Uterus (tissue), 4 donors: ENCODE data around the gene TMPRSS4. TPM values are rescaled to one million over a fixed set of nuclear protein-coding genes. Genes with fewer than 3 reads are reported as not detected.

Experiments
- DNase-seq, 2 donors: peaks; one replicate each; pipeline ENCODE4 v3.0.0-alpha.2; 2019 to 2020
- H3K27ac ChIP-seq, 2 donors: fragments of 200-600 bp; sonication (generic); 1 replicate in 1 of 2; 2 replicates in 1 of 2; pipeline ENCODE4 v1.5.1; 2016 to 2018
- H3K27me3 ChIP-seq, 2 donors: fragments of 200-600 bp; sonication (generic); one replicate each; pipeline ENCODE4 v1.5.1; 2018 to 2019; ENCODE audit warnings: control low read depth in 1 of 2
- H3K36me3 ChIP-seq, 2 donors: fragments of 200-600 bp; sonication (generic); one replicate each; pipeline ENCODE4 v1.5.1; 2019; ENCODE audit warnings: control low read depth in 1 of 2
- H3K4me1 ChIP-seq, 2 donors: fragments of 200-600 bp; sonication (generic); one replicate each; pipeline ENCODE4 v1.5.1; 2018 to 2019; ENCODE audit warnings: control low read depth in 1 of 2
- H3K4me3 ChIP-seq, 2 donors: fragments of 200-600 bp; sonication (generic); 1 replicate in 1 of 2; 2 replicates in 1 of 2; pipeline ENCODE4 v1.5.1; 2018 to 2019; ENCODE audit warnings: mild to moderate bottlenecking in 1 of 2
- H3K9me3 ChIP-seq, 2 donors: fragments of 200-600 bp; sonication (generic); one replicate each; pipeline ENCODE4 v1.5.1; 2019; ENCODE audit warnings: control low read depth in 1 of 2
- CTCF ChIP-seq, 4 experiments: fragments of 200-600 bp in 2 of 4; fragments of 450-650 bp in 2 of 4; sonication (generic) in 2 of 4; IDR thresholded peaks; one replicate each; pipeline ENCODE4 v1.5.1; 2016 to 2019; ENCODE audit warnings: antibody characterized with exemption in 4 of 4, mild to moderate bottlenecking in 2 of 4, moderate library complexity in 1 of 4
- POLR2A ChIP-seq, 2 donors: fragments of 450-650 bp; IDR thresholded peaks; one replicate each; pipeline ENCODE4 v1.6.1; 2016; ENCODE audit warnings: antibody characterized with exemption in 2 of 2, mild to moderate bottlenecking in 1 of 2, moderate library complexity in 1 of 2
- intact Hi-C: fragments of 100-400 bp; cut with DNase I; formaldehyde crosslinking; loops from one replicate; pipeline ENCODE4 v1.15.1; 2023; ENCODE audit warnings: low total_unique reads
- total RNA-seq, 4 donors: library from RNA; depleted of rRNA in 3 of 4; stranded (reverse); fragments of >200 nt in 3 of 4; gene quantifications; one replicate each; pipeline versions ENCODE4 v1.1.0 to v1.2.4, GENCODE V29; 2014 to 2023
- donor health status: DM: yes; HTN: yes; CAD: no.

The TMPRSS4 gene
- 1 to 10 TPM in 1 of 4 donors, under 1 TPM in 1, not detected in 2; 0.88 to 5.5 TPM for total RNA-seq

GRCh38 chr11:118076754-118077281 is at the start of gene TMPRSS4:
TMPRSS4 (plus strand) TSS chr11:118077078; CDS start chr11:118077303, 225 bp downstream.
- Histone ChIP-seq H3K4me3 (no peak within 1 kb of the TSS), H3K27me3 (no peaks in the 10 kb centered on the region), H3K27ac (no peak within 1 kb of the TSS), H3K9me3 (no peaks in the 10 kb centered on the region), H3K36me3 (no peaks in the 10 kb centered on the region), H3K4me1 (no peaks in the 10 kb centered on the region)
- DNase-seq: no peak
- intact Hi-C loops: no loop called here
- TF ChIP-seq CTCF (IDR thresholded peaks at IDR 0.05) (no peak), POLR2A (IDR thresholded peaks at IDR 0.05) (no peak)

- Histone ChIP-seq H3K27ac (no peak overlapping the region), H3K9me3 (no peaks in the 10 kb centered on the region), H3K4me3 (no peak overlapping the region), H3K36me3 (no peaks in the 10 kb centered on the region), H3K27me3 (no peaks in the 10 kb centered on the region), H3K4me1 (no peaks in the 10 kb centered on the region)
- intact Hi-C loops: no loop called here
- DNase-seq: no peak
- no peak for TF ChIP-seq POLR2A (IDR thresholded peaks at IDR 0.05)
These were observed 49.2 kb upstream of the TMPRSS4 start for GRCh38 chr11:118027694-118028093.

- Histone ChIP-seq H3K4me1 (no peaks in the 10 kb centered on the region), H3K9me3 (no peaks in the 10 kb centered on the region), H3K27ac (no peak overlapping the region), H3K27me3 (no peaks in the 10 kb centered on the region), H3K36me3 (no peaks in the 10 kb centered on the region), H3K4me3 (no peak overlapping the region)
- DNase-seq: no peak
- intact Hi-C loops: no loop called here
- TF ChIP-seq POLR2A (IDR thresholded peaks at IDR 0.05): no peak
- no peak for TF ChIP-seq CTCF (IDR thresholded peaks at IDR 0.05)
These were observed 48.3 kb upstream of the TMPRSS4 start for GRCh38 chr11:118028626-118029025.

- no peaks in the 10 kb centered on the region for H3K27me3 ChIP-seq
- intact Hi-C loops: no loop called here
- no peak overlapping the region for H3K4me3 ChIP-seq
- no peak overlapping the region for H3K27ac ChIP-seq
- H3K9me3 ChIP-seq: no peaks in the 10 kb centered on the region
- no peak for TF ChIP-seq CTCF (IDR thresholded peaks at IDR 0.05)
- no peak for TF ChIP-seq POLR2A (IDR thresholded peaks at IDR 0.05)
- H3K4me1 ChIP-seq: no peaks in the 10 kb centered on the region
- no peaks in the 10 kb centered on the region for H3K36me3 ChIP-seq
- no peak for DNase-seq
These were observed 43.4 kb upstream of the TMPRSS4 start for GRCh38 chr11:118033443-118033842.

- no peak for TF ChIP-seq POLR2A (IDR thresholded peaks at IDR 0.05)
- TF ChIP-seq CTCF (IDR thresholded peaks at IDR 0.05): no peak
- H3K36me3 ChIP-seq: no peaks in the 10 kb centered on the region
- intact Hi-C loops: no loop called here
- H3K27me3 ChIP-seq: no peaks in the 10 kb centered on the region
- no peaks in the 10 kb centered on the region for H3K9me3 ChIP-seq
- H3K4me3 ChIP-seq: no peak overlapping the region
- H3K27ac ChIP-seq: no peak overlapping the region
- no peak for DNase-seq
- no peaks in the 10 kb centered on the region for H3K4me1 ChIP-seq
These were observed 34.7 kb upstream of the TMPRSS4 start for GRCh38 chr11:118042141-118042540.

- H3K27ac ChIP-seq: no peak overlapping the region
- H3K4me3 ChIP-seq: no peak overlapping the region
- no peak for DNase-seq
- no peaks in the 10 kb centered on the region for H3K9me3 ChIP-seq
- H3K27me3 ChIP-seq: no peaks in the 10 kb centered on the region
- no peaks in the 10 kb centered on the region for H3K36me3 ChIP-seq
- TF ChIP-seq POLR2A (IDR thresholded peaks at IDR 0.05) (no peak), CTCF (IDR thresholded peaks at IDR 0.05) (no peak)
- H3K4me1 ChIP-seq: no peaks in the 10 kb centered on the region
- intact Hi-C loops: no loop called here
These were observed 34.1 kb upstream of the TMPRSS4 start for GRCh38 chr11:118042796-118043195.
